Activated CD4-positive, alpha-beta T cell treated with anti-CD3 and anti-CD28 coated beads, Interleukin-2, amount 10 ng/mL, durations not matched to agents 7 days and 5 days (primary cell): ENCODE measurements around the gene RAB1B. TPM values are rescaled to one million over a fixed set of nuclear protein-coding genes. Genes with fewer than 3 reads are reported as not detected.

ENCODE experiments used
- CTCF ChIA-PET: fragments of 350-600 bp; sonication (Branson Sonifier 250); formaldehyde crosslinking; loops from one replicate; lab custom pipeline; 2021; ENCODE audit warnings: antibody characterized with exemption; lab: Charles Lee
- POLR2A ChIA-PET: fragments of 350-600 bp; sonication (Branson Sonifier 250); formaldehyde crosslinking; loops from one replicate; lab custom pipeline; 2021; ENCODE audit warnings: antibody characterized with exemption; lab: Charles Lee
- DNase-seq: peaks from one replicate; pipeline ENCODE4 v3.0.0-alpha.2; 2020
- H3K27ac Mint-ChIP-seq: one replicate; pipeline ENCODE4 v1.8.0; 2021; ENCODE audit warnings: mild to moderate bottlenecking, moderate library complexity, mixed read lengths
- H3K27me3 Mint-ChIP-seq: one replicate; pipeline ENCODE4 v1.8.0; 2021; ENCODE audit warnings: mixed read lengths
- H3K36me3 Mint-ChIP-seq: one replicate; pipeline ENCODE4 v1.8.0; 2021; ENCODE audit warnings: low read depth, mixed read lengths
- H3K4me1 Mint-ChIP-seq: one replicate; pipeline ENCODE4 v1.8.0; 2021; ENCODE audit warnings: mixed read lengths
- H3K4me3 Mint-ChIP-seq: one replicate; pipeline ENCODE4 v1.8.0; 2021; ENCODE audit warnings: mild to moderate bottlenecking, moderate library complexity, mixed read lengths
- H3K9me3 Mint-ChIP-seq: one replicate; pipeline ENCODE4 v1.8.0; 2021; ENCODE audit warnings: mixed read lengths
- total RNA-seq, 2 experiments: library from RNA; stranded (reverse); gene quantifications; one replicate each; pipeline ENCODE4 v1.2.3, GENCODE V29; 2021

Gene RAB1B
- total RNA-seq, 2 experiments from 2014 or later, result 151 to 174 TPM

- H3K9me3 Mint-ChIP-seq, result no peaks in the 10 kb centered on the region
- H3K27me3 Mint-ChIP-seq, result peaks cover 25% of the 10 kb centered on the region
- H3K27ac Mint-ChIP-seq, result peak overlapping the region; percentile 89
- CTCF ChIA-PET, result interaction anchor here (0.7 to 2.4 kb wide), 12 partner anchors 7 to 149 kb away, joined by 3 to 16 read pairs (median 4); partner anchors contain the start of genes CD248, MRPL11 and RIN1
- peak; percentile 85 for DNase-seq
- peak overlapping the region; percentile 89 for H3K4me3 Mint-ChIP-seq
- peaks cover 38% of the 10 kb centered on the region for H3K4me1 Mint-ChIP-seq
- POLR2A ChIA-PET, result interaction anchor here (0.6 to 1.4 kb wide), 3 partner anchors 17 to 99 kb away, joined by 3 to 5 read pairs (median 5); no protein-coding TSS in a partner anchor
- no peaks in the 10 kb centered on the region for H3K36me3 Mint-ChIP-seq
Observed at GRCh38 chr11:66289548-66290329, 21.3 kb downstream of the RAB1B start.

DNA sequence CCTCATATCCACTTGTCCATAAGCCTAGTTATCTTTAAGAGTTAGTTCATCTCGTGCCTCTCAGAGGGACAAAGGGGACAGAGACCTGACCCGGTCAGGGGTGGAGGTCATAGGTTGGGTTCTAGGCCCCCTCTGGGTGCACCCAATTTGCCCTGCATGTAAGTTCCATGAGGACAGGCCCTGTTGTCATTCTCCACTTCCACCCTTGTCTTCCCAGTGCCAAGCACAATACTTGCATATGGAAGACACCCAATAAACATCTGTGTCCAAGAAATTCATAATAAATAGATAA is 21.8 kb downstream of the RAB1B start:
- Mint-ChIP-seq H3K27me3 (peaks cover 25% of the 10 kb centered on the region), H3K4me1 (peaks cover 38% of the 10 kb centered on the region), H3K36me3 (no peaks in the 10 kb centered on the region), H3K4me3 (peak overlapping the region; percentile 89), H3K9me3 (no peaks in the 10 kb centered on the region), H3K27ac (peak overlapping the region; percentile 7)
- CTCF ChIA-PET, result interaction anchor here (1.9 kb wide), 1 partner anchor 8 kb away, joined by 11 read pairs; no protein-coding TSS in a partner anchor
- no peak for DNase-seq
- POLR2A ChIA-PET, result no interaction called here

- peak overlapping the region; percentile 89 for H3K4me3 Mint-ChIP-seq
- peaks cover 25% of the 10 kb centered on the region for H3K27me3 Mint-ChIP-seq
- POLR2A ChIA-PET, result no interaction called here
- H3K4me1 Mint-ChIP-seq, result peaks cover 38% of the 10 kb centered on the region
- no peaks in the 10 kb centered on the region for H3K9me3 Mint-ChIP-seq
- H3K27ac Mint-ChIP-seq, result no peak overlapping the region
- no peak for DNase-seq
- CTCF ChIA-PET, result interaction anchor here (1.2 to 1.9 kb wide), 2 partner anchors 9 to 118 kb away, joined by 3 to 11 read pairs; no protein-coding TSS in a partner anchor
- no peaks in the 10 kb centered on the region for H3K36me3 Mint-ChIP-seq
Observed at GRCh38 chr11:66291303-66291705, 22.9 kb downstream of the RAB1B start.

DNA sequence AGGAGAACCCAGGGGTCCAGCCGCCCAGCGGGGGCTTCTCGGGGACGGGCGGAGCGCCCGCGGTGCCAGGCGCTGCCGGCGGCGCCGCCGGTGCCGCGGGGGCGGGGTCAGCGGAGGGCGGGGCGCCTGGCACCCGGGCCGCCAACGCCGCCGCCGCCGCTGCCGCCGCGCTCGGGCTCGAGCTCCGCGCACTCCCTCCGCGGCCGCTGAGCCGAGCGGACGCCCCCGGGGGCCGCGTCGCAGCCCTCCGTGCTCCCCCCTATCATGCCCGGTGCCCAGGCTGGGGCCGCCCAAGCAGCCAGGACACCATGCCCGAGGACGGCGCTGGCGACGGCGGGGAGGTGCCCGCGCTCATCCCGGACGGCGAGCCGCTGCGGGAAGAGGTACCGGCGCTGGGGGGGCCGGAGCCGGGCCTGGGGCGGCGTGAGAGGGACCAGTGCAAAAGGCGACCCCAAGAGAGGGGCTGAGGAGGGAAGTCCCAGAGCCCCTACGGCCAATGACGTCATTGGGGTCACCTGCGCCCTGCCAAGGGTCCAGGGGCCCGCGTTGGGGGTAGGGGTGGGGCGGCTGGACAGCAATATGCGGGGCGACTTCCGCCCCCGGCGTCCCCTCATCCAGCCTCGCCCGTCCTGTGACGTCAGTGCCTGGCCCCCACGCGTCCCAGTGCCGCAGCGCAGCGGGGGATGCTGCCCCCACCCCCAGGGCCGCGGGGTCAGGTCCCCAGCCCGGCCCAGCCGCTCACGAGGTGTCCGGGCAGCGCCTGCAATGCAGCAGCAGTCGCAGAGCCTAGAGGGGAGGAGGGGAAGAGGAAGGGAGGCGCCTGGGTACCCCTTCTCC is 23.5 kb downstream of the RAB1B start, which contains the start of gene TMEM151A:
Gene TMEM151A, plus strand, starts transcription at position 189 of the 837 bp plus-strand sequence. Its CDS starts 120 bp downstream, at position 309.
- Mint-ChIP-seq H3K27ac (no peak within 1 kb of the TSS), H3K9me3 (no peaks in the 10 kb centered on the region), H3K27me3 (peaks cover 25% of the 10 kb centered on the region), H3K4me1 (peaks cover 38% of the 10 kb centered on the region), H3K36me3 (no peaks in the 10 kb centered on the region), H3K4me3 (peak within 1 kb of the TSS; percentile 89)
- DNase-seq, result no peak
- ChIA-PET CTCF (interaction anchor here (1.2 to 1.9 kb wide), 2 partner anchors 10 to 117 kb away, joined by 3 to 11 read pairs; no protein-coding TSS in a partner anchor), POLR2A (no interaction called here)

- H3K4me1 Mint-ChIP-seq, result peaks cover 32% of the 10 kb centered on the region
- no peak overlapping the region for H3K27ac Mint-ChIP-seq
- POLR2A ChIA-PET, result no interaction called here
- H3K27me3 Mint-ChIP-seq, result peaks cover 25% of the 10 kb centered on the region
- H3K36me3 Mint-ChIP-seq, result no peaks in the 10 kb centered on the region
- no peaks in the 10 kb centered on the region for H3K9me3 Mint-ChIP-seq
- peak overlapping the region; percentile 41 for H3K4me3 Mint-ChIP-seq
- CTCF ChIA-PET, result no interaction called here
- no peak for DNase-seq
Observed at GRCh38 chr11:66292543-66293332, 24.3 kb downstream of the RAB1B start.

DNA sequence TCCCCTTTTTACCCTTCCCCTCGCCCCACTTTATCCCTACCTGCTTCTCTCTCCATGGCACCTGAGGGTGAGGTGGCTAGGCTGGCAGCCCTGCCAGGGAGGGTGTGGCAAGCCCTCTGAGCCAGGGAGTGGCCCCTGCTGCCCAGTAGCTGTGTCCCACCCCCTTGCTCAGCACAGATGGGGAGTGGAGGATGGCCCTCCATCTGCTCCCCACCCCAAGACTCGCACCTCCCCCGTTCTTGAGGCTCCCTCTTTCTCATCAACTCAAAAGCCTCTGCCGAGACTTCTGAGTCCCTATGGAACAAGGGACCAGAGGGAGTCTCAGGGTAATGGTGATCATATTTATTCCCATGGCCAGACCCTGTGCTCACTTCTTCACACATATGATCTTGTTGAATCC is 24.9 kb downstream of the RAB1B start:
- H3K27me3 Mint-ChIP-seq, result peaks cover 25% of the 10 kb centered on the region
- peaks cover 27% of the 10 kb centered on the region for H3K4me1 Mint-ChIP-seq
- no peak overlapping the region for H3K27ac Mint-ChIP-seq
- POLR2A ChIA-PET, result no interaction called here
- no peaks in the 10 kb centered on the region for H3K36me3 Mint-ChIP-seq
- no peak for DNase-seq
- CTCF ChIA-PET, result interaction anchor here (0.7 kb wide), 1 partner anchor 10 kb away, joined by 5 read pairs; no protein-coding TSS in a partner anchor
- no peaks in the 10 kb centered on the region for H3K9me3 Mint-ChIP-seq
- no peak overlapping the region for H3K4me3 Mint-ChIP-seq

DNA sequence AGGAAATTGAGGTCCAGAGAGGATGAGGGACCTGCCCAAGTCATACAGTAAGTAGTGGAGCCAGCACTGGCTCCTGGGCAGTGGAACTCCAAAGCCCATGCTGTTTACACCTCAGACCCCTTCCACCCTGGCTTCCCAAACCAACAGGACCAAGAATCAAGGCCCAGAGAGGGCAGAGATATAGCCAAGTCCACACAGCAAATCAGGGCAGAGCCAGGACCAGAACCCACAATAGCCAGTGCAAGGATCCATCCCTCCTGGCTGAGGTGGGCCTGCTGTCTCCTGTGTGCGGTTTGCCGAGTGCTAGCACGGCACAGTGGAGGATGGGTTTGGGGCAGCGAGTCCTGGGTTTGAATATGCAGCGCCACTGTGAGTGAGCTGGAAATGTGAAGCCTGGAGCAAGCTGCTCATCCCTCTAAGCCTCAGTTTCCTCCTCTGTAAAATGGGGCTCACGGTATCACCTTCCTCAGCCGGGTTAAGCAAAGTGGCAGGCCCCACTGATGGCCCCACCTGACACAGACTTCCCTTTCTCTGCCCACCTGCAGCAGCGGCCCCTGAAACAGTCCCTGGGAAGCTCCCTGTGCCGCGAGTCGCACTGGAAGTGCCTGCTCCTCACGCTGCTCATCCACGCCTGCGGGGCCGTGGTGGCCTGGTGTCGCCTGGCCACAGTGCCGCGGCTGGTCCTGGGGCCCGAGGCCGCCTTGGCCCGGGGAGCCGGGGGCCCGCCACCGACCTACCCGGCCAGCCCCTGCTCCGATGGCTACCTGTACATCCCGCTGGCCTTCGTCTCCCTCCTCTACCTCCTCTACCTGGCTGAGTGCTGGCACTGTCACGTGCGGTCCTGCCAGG is 25.6 kb downstream of the RAB1B start:
- no peaks in the 10 kb centered on the region for H3K9me3 Mint-ChIP-seq
- H3K27ac Mint-ChIP-seq, result no peak overlapping the region
- no peak overlapping the region for H3K4me3 Mint-ChIP-seq
- peaks cover 25% of the 10 kb centered on the region for H3K4me1 Mint-ChIP-seq
- no peak for DNase-seq
- peaks cover 25% of the 10 kb centered on the region for H3K27me3 Mint-ChIP-seq
- ChIA-PET CTCF (interaction anchor here (0.7 to 1.1 kb wide), 2 partner anchors 10 to 72 kb away, joined by 3 to 5 read pairs; no protein-coding TSS in a partner anchor), POLR2A (no interaction called here)
- H3K36me3 Mint-ChIP-seq, result no peaks in the 10 kb centered on the region

- H3K27me3 Mint-ChIP-seq, result peaks cover 25% of the 10 kb centered on the region
- no peak for DNase-seq
- H3K9me3 Mint-ChIP-seq, result no peaks in the 10 kb centered on the region
- CTCF ChIA-PET, result interaction anchor here (1.1 to 1.5 kb wide), 3 partner anchors 12 to 73 kb away, joined by 3 read pairs; no protein-coding TSS in a partner anchor
- POLR2A ChIA-PET, result no interaction called here
- no peak overlapping the region for H3K4me3 Mint-ChIP-seq
- no peaks in the 10 kb centered on the region for H3K36me3 Mint-ChIP-seq
- H3K4me1 Mint-ChIP-seq, result peaks cover 16% of the 10 kb centered on the region
- H3K27ac Mint-ChIP-seq, result no peak overlapping the region
Observed at GRCh38 chr11:66294626-66295620, 26.5 kb downstream of the RAB1B start.

GRCh38 chr11:66297610-66298009 is 29.2 kb downstream of the RAB1B start:
- peaks cover 4% of the 10 kb centered on the region for H3K4me1 Mint-ChIP-seq
- H3K36me3 Mint-ChIP-seq, result no peaks in the 10 kb centered on the region
- H3K27me3 Mint-ChIP-seq, result peaks cover 8% of the 10 kb centered on the region
- ChIA-PET CTCF (interaction anchor here (0.6 to 2.0 kb wide), 5 partner anchors 9 to 248 kb away, joined by 3 to 9 read pairs (median 4); partner anchors contain the start of genes YIF1A and ZDHHC24), POLR2A (no interaction called here)
- no peak overlapping the region for H3K4me3 Mint-ChIP-seq
- H3K9me3 Mint-ChIP-seq, result no peaks in the 10 kb centered on the region
- DNase-seq, result no peak
- no peak overlapping the region for H3K27ac Mint-ChIP-seq

DNA sequence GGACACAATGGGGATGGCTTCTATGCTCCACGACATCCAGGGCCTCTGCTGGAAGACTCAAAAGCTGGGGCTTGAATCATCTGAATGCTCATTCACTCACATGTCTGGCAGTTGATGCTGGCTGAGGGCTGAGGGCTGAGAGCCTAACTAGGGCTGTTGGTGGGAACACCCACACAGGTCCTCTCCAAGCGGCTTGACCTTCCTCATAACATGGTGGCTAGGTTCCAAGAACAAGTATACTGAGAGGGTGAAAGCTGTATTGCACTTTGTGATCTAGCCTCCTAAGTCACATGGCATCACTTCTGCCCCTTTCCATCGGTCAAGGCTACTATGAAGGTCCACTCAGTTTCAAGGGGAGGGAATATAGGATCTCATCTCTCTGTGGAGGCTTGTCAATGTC is 30.7 kb downstream of the RAB1B start:
- no peak overlapping the region for H3K27ac Mint-ChIP-seq
- no peak for DNase-seq
- no peaks in the 10 kb centered on the region for H3K36me3 Mint-ChIP-seq
- H3K9me3 Mint-ChIP-seq, result no peaks in the 10 kb centered on the region
- no peaks in the 10 kb centered on the region for H3K27me3 Mint-ChIP-seq
- ChIA-PET CTCF (interaction anchor here (0.5 to 2.0 kb wide), 2 partner anchors 13 to 523 kb away, joined by 5 to 9 read pairs; no protein-coding TSS in a partner anchor), POLR2A (interaction anchor here (0.6 kb wide), 1 partner anchor 121 kb away, joined by 3 read pairs; no protein-coding TSS in a partner anchor)
- no peaks in the 10 kb centered on the region for H3K4me1 Mint-ChIP-seq
- H3K4me3 Mint-ChIP-seq, result no peak overlapping the region
